GM18951 (cell line): ENCODE measurements around the gene OSBPL1A.
"Not testable (repeated sequence)": the region's sequence is repeated elsewhere in the genome, so short reads cannot be mapped to it uniquely, and the experiment has no call there.

Experiments
- POLR2A ChIP-seq: IDR thresholded peaks from 4 replicates; pipeline ENCODE4 v1.6.1; 2011; ENCODE audit warnings: mild to moderate bottlenecking; ENCODE audit not compliant: insufficient read length, insufficient read depth; ENCODE audit errors: extremely low read depth
- in situ Hi-C: fragments of 300-500 bp; cut with MboI; formaldehyde crosslinking; loops from one replicate; pipeline ENCODE4 v1.12.0; 2022; ENCODE audit warnings: low sequenced_read_pairs, mixed read lengths, inconsistent platforms; ENCODE audit not compliant: unreplicated experiment

The OSBPL1A gene

GRCh38 chr18:24386681-24387080 is 10.9 kb downstream of the OSBPL1A start:
- in situ Hi-C loops: no loop called here
- TF ChIP-seq POLR2A: no peak

GRCh38 chr18:24381126-24381525 is 16.5 kb downstream of the OSBPL1A start:
- no peak for TF ChIP-seq POLR2A
- in situ Hi-C loops: no loop called here

DNA sequence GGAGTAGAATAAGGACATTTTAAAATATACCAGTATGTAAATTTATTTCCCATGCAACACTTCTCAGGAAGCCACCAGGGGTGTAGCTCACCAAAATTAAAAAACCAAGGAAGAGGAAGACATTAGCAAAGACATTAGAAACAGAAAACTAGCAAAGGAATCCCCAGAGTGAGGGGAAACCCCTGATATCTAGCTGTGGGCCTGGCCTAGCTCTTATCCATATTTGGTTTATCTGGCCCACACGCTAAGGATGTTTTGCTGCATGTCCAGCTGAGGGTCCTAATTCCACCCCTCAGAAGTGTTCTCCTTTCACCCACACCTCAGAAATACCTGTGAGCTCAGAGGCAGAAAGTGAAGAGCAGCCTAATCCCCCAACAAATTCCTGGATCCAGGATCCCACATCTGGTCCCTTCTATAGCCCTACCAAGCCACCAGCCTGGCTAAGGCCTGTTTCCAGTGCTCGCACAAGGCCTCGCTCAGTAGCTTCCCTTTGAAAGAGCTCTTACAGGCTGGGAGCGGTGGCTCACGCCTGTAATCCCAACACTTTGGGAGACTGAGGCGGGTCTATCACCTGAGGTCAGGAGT is 17.4 kb downstream of the OSBPL1A start:
- in situ Hi-C loops: no loop called here

GRCh38 chr18:24378598-24378997 is 19.0 kb downstream of the OSBPL1A start:
- in situ Hi-C loops: no loop called here
- TF ChIP-seq POLR2A: no peak

More for the DNA sequence above, 17.4 kb downstream of the OSBPL1A start:
- TF ChIP-seq POLR2A: no peak

DNA sequence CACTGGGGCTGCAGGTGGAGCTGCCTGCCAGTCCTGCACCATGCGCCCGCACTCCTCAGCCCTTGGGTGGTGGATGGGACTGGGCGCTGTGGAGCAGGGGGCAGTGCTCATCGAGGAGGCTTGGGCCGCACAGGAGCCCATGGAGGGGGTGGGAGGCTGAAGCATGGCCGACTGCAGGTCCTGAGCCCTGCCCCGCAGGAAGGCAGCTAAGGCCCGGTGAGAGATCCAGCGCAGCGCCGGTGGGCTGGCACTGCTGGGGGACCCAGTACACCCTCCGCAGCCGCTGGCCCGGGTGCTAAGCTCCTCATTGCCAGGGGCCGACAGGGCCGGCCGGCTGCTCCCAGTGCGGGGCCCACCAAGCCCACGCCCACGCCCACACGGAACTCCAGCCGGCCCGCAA is 21.1 kb downstream of the OSBPL1A start:
- in situ Hi-C loops: not testable (repeated sequence)

GRCh38 chr18:24373328-24373727 is 24.3 kb downstream of the OSBPL1A start:
- no peak for TF ChIP-seq POLR2A
- in situ Hi-C loops: no loop called here

GRCh38 chr18:24372279-24372872 is 25.2 kb downstream of the OSBPL1A start:
- in situ Hi-C loops: no loop called here

GRCh38 chr18:24370120-24370519 is 27.5 kb downstream of the OSBPL1A start:
- no peak for TF ChIP-seq POLR2A
- in situ Hi-C loops: no loop called here

More at GRCh38 chr18:24372279-24372872, 25.2 kb downstream of the OSBPL1A start:
- no peak for TF ChIP-seq POLR2A

DNA sequence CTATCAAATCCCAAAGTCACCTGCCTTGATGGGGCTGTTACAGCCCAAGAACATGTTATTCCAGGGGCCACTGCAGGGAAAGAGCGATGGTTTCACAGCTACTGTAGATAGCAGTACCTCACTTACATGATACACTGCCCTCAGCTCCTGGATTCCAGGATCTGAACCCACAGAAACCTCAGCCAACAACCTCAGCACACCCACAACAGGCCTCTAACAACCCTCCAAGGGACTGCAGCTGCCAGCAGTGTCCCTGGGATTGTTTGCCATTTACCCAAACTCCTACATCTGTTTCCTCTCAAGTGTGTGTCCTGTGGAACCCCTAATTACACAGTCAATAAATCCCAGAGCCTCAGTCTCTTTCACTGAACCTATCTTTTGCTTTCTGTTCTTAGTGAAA is 28.2 kb downstream of the OSBPL1A start:
- in situ Hi-C loops: no loop called here
- no peak for TF ChIP-seq POLR2A

GRCh38 chr18:24368749-24369148 is 28.9 kb downstream of the OSBPL1A start:
- in situ Hi-C loops: no loop called here
- no peak for TF ChIP-seq POLR2A

GRCh38 chr18:24366328-24366727 is 31.3 kb downstream of the OSBPL1A start:
- in situ Hi-C loops: no loop called here
- no peak for TF ChIP-seq POLR2A

DNA sequence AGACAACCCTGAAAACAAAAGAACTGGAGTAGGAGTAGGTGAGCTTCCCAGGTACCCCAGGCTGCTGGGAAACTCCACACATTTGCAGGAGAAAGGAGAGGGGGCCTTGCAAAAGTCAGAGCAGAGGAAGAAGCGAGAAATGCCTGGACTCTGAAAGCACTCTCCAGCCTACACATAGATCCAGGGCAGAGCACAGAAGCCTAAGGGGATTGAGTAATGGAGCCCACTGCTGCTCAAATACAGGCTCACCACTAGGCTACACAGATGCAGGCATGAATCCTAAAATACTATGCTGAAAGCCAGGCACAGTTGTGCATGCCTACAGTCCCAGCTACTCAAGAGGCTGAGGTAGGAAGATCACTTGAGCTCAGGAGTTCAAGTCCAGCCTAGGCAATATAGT is 33.4 kb downstream of the OSBPL1A start:
- in situ Hi-C loops: no loop called here
- TF ChIP-seq POLR2A: no peak

DNA sequence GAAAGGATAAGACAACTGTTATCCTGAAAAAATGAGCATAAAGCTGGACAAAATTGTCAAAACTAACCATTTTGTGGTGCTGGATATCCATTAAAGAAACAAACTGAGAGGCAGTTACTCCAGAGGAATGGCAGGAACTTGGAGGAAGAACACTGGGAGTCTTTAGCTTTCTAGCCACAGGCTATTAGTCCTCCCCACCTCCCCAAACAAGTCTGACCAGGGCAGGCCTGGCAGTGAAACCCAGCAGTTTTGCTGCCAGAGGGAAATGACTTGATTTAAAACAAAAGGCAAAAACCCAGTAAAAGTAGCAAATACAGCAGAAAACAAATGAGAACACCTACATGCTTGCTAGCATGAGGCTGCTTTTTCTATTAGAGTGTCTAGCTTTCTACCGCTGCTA is 34.9 kb downstream of the OSBPL1A start:
- TF ChIP-seq POLR2A: no peak
- in situ Hi-C loops: no loop called here

GRCh38 chr18:24359787-24360530 is 37.7 kb downstream of the OSBPL1A start:
- in situ Hi-C loops: not testable (repeated sequence)
